ENCODE measurements around the gene CRYBA4.

Gene CRYBA4

DNA sequence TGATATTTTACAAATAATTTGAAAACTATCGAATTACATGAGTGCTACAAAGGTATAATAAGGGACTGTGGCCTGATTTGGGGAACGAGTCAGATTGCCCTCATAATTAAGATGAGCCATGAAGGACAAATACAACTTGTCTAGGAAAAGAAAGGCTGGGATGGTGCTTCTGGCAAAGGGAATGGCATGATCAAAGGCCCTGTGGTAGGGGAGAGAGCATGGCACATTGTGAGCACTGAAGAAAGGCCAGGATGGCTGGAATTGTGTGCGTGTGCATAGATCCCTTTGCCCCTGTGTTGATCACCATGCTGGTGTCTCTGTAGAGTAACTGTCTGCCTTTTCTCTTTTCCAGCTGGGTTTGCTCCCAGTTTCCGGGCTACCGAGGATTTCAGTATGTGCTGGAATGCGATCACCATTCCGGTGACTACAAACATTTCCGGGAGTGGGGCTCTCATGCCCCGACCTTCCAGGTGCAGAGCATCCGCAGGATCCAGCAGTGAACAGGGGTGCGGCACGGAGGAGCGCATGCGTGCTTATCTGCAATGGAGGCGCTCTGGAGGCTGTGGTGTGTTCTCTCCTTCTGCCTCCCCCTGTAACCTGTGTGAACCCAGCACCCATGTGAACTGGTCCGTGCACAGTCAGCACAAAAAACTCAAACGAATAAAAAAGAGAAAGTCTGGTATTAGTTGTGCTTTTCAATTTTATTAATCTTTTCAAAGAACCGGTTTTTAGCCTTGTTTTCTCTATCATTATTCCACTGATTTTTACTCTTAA, 8.4 kb downstream of the CRYBA4 start:
- DNase-seq (ENCODE audit: low read depth) = no peak

DNA sequence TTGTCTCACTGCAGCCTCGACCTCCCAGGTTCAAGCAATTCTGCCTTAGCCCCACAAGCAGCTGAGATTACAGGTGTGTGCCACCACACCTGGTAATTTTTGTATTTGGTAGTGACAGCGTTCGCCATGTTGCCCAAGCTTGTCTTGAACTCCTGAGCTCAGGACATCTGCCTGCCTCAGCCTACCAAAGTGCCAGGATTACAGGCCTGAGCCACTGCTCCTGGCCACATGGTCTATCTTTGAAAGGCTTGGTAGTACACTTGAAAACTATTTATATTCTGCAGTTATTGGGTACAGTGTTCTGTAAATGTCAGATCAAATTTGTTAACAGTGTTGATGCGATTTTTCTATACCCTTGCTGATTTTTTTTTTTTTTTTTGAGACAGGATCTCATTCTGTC, 9.5 kb downstream of the CRYBA4 start:
- no peak for DNase-seq (ENCODE audit: low read depth)

DNA sequence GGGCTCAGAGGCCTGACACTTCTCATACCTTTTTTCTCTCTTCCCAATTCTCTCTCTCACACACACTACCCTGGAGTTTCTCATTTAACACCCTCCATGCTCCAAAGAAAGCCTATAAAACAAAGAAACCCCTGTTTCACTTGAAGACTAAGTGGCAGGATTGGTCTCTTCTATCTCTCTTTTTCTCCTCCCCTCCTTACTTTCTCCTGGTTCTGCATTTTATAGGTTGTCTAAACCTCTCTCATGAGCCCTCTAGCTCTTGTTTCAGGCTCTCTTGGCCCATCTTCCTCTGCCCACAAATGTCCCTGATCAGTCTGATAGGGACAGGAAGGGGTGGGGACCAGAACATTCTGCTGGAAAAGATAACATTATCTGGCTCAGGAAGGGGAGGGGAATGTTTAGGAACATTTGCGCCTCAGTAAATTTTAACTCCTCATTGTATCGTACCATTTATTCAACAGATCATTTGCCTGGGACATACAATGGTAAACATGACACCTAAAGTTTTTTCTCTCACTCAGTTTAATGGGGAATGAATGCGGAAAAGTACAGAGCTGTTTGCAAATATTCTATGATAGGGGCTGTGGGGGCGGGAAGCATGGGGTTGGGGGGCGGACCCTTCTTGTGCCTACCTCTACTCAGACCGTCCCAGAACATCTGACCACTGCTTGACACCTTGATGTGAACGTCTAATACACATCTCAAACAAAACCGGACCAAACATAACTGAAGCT, 10.8 kb downstream of the CRYBA4 start:
- no peak for DNase-seq (ENCODE audit: low read depth)

DNA sequence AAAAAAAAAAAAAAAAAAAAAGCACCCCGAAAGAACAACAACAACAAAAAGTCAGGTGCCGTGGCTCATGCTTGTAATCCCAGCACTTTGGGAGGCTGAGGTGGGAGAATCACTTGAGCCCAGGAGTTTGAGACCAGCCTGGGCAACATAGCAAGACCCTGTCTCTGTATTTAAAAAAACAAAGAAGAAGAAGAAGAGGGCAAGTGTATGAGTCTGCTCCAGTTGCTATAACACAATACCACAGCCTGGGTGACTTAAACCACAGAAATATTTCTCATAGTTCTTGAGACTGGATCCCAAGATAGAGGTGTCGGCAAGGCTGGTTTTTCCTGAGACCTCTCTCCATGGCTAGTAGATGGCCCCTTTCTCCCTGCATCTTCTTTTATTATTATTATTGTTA, 12.4 kb downstream of the CRYBA4 start:
- DNase-seq (ENCODE audit: low read depth) = no peak

DNA sequence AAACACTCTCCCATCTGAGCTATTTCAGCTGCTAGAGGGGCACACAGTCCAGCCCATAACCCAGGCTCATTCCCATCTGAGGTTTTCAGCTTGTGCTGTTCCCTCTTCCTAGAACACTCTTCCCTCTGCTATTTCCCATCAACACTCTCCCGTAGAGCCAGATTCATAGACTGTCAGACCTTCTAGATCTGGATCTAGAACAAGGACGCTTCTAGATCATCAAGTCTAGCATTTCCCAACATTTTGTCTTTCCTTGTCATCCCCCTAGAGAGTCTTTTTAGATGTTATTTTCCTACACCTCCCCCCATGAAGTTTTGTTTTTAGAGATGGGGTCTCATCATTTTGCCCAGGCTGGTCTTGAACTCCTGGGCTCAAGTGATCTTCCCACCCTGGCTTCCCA, 13.4 kb downstream of the CRYBA4 start:
- DNase-seq (ENCODE audit: low read depth) = no peak

DNA sequence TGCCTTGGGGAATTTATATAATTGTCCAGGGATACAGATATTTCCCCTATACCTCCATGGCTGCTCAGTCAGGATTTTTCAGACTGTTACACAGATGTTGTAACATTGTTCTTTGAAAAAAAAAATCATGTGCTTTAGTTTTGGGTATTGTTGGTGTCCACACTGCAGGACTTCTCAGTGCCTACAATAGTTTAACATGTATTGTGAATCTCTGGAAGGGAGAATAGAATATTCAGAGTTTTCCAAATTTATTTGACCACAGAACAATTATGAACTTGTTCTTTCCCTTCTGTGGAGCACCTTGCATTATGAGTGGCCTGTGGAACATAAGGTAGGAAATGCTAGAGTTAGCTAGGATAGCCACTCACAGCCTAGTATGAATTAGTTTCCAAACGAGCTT, 14.5 kb downstream of the CRYBA4 start:
- no peak for DNase-seq (ENCODE audit: low read depth)

DNA sequence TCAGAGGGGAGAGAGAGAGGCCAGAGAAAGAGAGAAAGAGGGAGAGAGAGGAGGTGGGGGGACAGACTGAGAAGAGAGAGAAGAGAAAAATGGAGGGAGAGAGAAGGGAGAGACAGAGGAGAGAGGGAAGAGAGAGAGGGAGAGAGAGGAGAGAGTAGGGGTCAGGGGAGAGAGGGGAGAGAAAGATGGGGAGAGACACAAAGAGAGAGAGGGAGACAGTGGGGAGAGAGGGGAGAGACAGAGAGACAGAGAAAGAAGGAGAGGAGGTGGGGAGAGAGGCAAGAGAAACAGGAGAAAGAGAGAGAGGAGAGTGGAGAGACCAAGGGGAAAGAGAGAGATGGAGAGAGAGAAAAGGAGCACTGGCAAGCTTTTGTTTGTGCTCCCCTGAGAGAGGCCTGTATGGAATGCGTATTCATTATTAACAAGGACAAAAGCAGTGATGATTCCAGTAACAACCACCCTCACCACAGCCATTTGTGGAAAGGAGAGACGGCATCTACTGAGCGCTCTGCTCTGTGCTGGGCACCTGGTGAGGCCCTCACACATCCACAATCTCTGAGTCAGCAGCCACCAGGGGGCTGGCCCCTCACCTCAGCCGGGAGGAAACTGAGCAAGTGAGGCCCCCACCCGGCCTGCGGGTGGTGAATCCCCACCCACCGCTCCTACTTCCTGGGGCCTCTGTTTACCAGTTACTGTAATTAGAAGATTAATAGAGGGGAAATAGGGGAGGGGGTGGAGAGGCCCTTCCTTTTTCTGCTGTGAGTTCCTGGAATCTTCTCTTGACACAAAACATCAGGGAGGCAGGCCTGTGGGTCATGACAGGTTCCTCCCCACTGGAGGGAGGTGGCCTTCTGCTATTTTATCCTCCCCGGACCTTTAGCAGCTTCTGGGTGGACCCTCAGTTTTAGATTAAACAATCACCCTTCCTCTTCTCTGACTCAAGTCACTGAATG, 21.0 kb downstream of the CRYBA4 start:
- DNase-seq (ENCODE audit: low read depth) = peak; percentile 81

DNA sequence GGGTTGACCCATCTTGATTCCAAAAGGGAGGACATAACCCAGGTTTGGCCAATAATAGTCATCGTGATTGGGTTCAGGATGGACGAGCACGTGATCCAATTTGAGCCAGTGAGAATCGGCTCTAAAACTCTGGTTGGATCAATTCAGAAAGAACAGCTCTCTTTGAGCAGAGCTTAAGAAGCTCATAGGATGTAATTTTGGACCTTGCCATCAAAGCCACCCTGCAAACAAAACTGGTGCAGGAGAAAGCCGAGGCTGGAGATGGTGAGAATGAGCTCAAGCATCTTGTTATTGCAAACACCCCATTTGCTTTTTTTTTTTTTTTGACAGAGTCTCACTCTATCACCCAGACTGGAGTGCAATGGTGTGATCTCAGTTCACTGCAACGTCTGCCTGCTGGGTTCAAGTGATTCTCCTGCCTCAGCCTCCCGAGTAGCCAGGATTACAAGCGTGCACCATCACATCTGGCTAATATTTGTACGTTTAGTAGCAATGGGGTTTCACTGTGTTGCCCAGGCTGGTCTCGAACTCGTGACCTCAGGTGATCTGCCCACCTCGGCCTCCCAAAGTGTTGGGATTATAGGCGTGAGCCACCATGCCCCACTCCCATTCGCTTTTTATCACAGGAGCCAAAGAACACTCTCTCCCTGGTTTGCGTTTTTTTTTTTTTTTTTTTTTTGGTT, 21.8 kb downstream of the CRYBA4 start:
- DNase-seq (ENCODE audit: low read depth) = no peak

DNA sequence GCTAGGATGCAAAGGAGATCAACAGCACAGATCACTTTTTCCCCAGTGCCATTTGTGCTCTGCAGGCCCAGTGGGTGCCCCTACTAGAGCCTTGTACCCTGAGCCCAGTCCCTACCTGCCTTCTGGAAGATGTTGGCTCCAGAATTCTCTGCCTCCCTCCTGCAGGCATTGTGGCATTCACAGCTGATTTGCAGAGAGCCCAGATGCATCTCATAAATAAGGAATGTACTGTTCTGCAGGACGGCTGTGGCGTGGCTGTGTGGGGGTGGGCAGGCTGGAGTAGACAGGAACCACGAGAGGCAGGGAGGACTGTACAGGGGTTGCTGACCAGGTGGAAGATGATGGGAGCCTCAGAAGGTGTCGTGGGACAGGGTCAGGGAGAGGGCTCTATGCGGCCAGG, 24.4 kb downstream of the CRYBA4 start:
- DNase-seq (ENCODE audit: low read depth) = no peak

DNA sequence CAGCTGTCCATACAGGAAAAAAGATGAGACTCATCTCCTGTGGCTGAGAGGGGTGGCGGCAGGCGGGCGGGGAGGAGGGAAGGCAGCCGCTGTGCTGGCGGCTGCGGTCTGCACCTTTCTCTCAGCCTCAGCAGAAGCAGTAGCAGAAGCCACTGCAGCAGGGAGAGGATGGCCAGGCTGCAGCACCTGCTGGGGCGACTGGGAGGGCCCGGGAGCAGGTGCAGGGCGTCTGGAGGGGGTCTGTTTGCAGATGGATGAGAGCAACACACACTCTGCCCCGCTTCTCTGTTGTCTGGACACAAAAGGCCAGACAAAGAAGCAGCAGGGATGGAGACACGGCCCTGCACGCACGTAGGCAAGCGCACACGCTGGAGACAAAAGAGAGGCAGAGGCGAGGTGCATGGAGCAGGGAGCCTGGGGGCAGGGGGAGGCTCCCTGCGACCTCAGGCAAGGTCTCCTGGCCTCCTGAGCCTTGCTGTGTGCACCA, 26.3 kb downstream of the CRYBA4 start:
- DNase-seq (ENCODE audit: low read depth) = no peak

DNA sequence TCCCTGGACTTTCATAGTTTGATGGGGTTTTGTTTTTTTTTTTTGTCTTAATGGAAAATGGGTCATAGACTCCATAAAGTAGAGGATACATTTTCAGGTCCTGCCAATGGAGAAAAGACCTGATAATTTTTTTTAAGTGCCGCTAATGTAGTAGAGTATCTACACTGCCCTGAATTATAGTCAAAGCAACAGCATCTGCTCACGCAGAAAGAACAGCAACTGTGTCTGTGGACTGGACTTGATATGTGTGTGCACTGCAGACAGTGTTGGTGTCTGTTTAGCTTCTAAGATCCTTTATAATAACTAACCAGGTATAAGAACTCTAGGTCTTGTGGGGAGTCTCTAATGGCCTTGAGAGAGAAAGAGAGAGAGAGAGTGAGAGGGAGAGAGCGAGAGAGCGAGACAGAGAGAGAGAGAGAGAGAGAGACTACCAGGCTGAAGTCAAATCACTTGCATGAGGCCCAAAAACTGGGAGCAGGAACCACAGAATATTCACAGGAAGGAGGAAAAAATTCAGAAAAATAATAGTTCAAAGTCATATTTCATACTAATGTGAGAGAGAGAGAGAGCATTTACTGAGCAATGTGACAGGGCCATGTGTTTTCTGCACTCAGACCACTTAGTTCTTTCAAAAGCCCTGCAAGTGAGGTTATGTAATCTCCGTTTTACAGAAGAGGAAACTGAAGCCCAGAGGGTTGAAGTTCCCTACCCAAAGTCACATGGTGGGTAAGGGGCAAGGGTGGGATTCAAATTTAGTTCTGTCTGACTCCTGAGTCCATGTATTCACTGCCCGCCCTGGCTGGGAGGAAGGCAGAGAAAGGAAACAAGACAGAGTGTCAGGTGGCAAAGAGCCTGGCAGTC, 27.0 kb downstream of the CRYBA4 start:
- no peak for DNase-seq (ENCODE audit: low read depth)

DNA sequence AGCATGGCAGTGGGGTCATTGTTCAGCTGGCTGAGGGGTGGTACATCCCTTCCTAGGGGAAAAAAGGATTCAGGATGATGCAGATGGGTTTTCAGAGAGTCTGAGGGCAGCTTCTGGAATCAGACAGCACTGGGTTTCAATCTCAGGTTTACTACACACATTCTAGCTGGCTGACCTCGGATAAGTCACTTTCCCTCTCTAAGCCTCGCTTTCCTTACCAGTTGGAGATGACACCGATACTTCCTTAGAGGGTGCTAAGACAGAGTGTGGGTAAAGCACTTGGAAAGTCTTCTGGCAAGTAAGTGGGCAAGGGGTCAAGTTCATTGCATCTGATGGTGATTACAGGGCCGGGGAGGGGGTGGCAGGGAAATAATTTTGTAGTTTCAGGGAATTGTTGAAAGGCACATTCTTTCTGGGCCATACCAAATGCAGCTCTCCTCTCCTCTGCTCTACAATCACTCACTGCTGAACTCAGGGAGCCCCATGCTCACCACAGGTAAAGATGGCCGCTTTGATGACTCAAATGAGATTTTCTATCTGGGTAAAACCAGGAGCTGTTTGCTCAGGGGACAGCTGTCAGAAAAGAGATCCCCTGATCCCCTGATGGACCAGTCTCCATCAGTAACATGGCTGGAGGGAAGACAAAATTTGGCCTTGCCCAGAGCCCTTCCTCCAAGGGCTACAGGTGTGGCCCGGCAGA, 29.1 kb downstream of the CRYBA4 start:
- no peak for DNase-seq (ENCODE audit: low read depth)

DNA sequence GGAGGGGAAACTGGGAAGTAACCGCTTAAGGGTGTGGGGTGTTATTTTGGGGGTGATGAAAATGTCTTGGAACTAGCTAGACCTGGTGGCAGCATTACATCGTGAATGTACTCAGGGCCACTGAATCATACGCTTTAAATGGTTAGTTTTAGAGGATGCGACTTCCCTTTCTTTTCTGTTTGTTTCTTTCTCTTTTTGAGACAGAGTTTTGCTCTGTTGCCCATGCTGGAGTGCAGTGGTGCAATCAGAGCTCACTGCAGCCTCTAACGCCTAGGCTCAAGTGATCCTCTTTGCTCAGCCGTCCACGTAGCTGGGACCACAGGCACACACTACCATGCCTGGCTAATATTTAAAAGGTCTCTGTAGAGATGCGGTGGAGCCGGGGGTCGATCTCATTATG, 30.1 kb downstream of the CRYBA4 start:
- no peak for DNase-seq (ENCODE audit: low read depth)

DNA sequence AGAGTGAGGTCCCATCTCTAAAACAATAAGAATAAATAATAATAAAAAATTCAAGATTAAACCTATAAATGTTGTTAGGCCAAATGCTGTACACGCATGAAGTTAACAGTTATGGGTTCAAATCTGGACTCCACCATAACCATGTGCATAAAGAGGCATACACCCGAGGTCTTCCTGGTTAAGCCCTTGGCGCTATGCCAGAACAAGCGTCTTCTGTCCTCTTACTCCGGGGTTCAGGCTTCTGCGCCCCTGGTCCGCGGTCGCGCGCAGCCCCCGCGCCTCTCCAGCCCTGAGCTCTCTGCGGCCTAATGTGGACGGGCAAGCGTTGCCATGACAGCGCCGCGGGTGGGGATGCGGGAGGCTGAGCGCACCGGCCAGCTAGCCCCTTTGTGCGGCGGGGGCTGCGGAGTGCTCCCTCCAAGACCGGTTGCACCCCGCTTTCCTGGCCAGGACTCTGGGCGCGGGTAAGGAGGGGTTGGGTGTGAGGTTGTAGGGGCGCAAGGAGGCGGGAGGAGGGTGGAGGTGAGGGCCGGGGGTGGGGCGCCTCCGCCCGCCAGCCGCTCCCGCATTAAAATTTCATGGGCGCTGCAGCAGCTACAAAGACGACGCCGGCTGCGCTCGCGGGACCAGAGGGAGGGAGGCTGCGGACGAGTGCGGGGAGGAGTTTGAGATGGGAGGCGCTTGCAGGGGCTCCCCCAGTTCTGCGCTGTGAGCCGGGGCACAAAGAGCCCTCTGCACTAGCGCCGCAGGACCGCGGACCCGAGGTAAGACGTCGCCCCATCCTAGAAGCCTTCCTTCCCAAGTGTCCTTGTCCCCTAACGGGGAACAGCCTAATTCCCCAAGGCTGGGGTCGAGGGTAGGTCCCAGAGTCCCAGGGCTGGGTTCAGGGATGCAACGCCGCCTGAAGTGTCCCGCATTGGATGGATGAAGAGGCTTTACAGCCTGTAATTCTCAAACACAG, 35.4 kb downstream of the CRYBA4 start, which contains the start of gene MIAT:
TSS of gene MIAT (plus strand) at position 698 of the 961 bp plus-strand sequence.
- peak; percentile 59 for DNase-seq (ENCODE audit: low read depth)

DNA sequence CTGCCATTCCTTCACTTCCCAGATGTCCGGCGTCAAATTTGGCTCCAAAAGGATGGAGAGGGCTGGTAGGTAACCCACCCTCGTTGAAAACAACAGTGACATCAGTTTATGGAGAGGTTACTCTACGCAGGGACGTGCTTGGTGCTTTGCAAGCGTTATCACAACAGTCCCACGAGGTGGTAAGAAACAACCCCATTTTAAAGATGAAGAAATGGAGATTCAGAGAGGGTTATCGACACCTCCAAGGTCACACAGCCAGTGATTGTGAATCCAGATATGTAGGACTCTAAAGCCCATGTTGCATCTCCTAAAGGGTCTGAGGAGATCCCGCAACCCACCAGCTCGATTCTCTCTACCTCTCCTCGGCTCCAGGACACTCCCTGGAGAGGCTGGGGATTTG, 36.4 kb downstream of the CRYBA4 start:
- DNase-seq (ENCODE audit: low read depth) = no peak

DNA sequence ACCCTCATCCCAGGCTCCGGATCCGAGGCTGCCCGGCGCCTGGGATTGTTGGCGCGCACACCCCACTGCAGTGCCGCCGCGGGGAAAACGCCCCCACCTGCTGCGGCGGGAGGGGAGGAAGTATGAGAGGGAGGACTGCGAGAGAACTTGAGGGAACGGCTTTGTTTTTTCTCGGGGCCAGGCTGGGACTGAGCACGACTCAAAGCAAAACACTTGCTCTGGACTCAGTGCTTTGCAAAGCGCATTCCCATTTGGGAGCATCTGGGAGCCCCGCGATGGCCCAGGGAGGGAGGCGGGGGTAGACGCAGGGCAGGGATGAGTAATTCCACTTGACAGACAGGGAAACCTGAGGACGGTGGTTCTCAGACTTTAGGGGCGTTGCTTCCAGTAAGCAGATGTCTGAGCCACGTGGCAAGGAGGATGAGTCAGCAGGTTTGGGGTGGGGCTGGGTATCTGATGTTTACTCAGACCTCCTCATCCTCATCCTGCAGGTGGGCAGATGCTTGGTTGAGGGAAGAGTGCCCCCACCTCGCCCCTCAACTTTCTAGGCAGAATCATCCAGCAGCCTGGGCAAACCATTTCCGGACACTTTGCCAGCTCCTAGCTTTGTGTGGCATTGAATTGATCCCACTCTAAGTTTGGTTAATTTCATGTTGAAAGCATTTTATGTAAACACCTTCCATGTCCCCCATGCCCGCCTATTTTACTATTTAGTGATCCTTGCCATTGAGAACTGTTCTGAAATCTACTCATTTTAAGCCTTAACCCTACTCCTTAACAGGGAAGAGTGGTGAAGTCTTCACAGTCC, 37.1 kb downstream of the CRYBA4 start:
- DNase-seq (ENCODE audit: low read depth) = peak; percentile 76

DNA sequence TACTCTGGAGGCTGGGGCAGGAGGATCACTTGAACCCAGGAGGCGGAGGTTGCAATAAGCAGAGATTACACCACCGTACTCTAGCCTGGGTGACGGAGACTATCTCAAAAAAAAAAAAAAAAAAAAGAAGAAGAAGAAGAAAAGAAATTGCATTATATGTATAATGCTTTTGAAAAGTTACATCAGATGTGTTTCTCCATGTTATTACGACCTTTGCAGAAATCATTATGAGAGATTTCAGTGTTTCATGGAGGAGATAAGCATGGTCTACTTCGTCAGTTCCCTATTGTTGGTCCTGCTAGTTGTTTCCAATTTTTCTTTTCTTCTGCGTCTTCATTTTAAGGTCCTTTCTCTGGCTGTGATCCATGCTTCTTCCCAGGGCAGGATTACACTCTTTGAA, 38.6 kb downstream of the CRYBA4 start:
- DNase-seq (ENCODE audit: low read depth) = no peak

DNA sequence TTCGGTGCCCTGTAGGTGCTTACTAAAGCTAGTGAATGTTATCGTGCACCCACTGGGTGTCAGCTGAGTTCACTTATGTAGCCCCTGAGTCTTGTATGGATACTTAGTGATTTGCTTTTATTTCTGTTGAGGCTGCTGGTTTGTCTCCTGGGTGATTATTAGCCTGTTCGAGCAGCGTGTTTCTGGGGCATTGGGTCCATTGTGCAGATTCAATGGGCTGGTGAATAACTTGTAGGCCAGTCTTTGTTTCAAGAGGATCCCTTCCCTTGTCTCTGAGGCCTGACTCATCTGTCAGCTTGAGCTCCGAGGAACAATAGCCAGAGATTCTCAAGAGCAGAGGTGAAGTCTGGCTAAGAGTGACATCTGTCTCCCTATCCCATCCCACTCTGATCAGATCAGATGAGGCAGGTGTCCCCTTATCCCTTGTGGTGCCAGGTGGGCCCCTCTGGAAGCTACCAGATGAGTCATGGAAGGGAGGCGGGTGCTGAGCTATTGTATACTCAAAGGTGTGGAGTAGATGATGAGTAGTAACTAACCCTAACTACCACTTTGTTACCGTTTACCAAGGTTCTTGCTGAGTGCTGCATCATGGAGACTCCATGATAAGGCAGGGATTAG, 39.3 kb downstream of the CRYBA4 start:
- DNase-seq (ENCODE audit: low read depth) = no peak
